ENCODE measurements around the gene SAP30BP.

The SAP30BP gene

GRCh38 chr17:75727391-75727790 is 60.3 kb downstream of the SAP30BP start:
- H3K27ac ChIP-seq (ENCODE audit: low read length): no peak overlapping the region
- H3K4me1 ChIP-seq (ENCODE audit: insufficient read depth, low read length): no peaks in the 10 kb centered on the region
- H3K9ac ChIP-seq (ENCODE audit: low read depth, low read length): no peak overlapping the region
- ATAC-seq (ENCODE audit: insufficient read depth, low read depth) (no peak), DNase-seq (no peak)
- H4K20me1 ChIP-seq (ENCODE audit: insufficient read depth, low read length): 0 out of 2 replicates have a peak, but pooled peaks cover 6% of the 10 kb centered on the region
- H3K36me3 ChIP-seq (ENCODE audit: insufficient read depth, low read length): no peaks in the 10 kb centered on the region
- H3K27me3 ChIP-seq (ENCODE audit: insufficient read depth, low read length, poor library complexity): no peaks in the 10 kb centered on the region
- no peak overlapping the region for H3K4me3 ChIP-seq (ENCODE audit: low read depth in 1 of 2, low read length in 2 of 2)
- H3K4me2 ChIP-seq (ENCODE audit: insufficient read depth, low read length): no peak overlapping the region
- TF ChIP-seq EZH2 (IDR thresholded peaks at IDR 0.05; ENCODE audit: borderline replicate concordance, low read depth, low read length, severe bottlenecking) (no peak), CTCF (IDR thresholded peaks at IDR 0.05; ENCODE audit: borderline replicate concordance, extremely low read depth, low read length, poor library complexity, severe bottlenecking) (no peak)
- H2AFZ ChIP-seq (ENCODE audit: low read depth, low read length): no peak overlapping the region
- no peaks in the 10 kb centered on the region for H3K79me2 ChIP-seq (ENCODE audit: insufficient read depth, low read length)
- H3K9me3 ChIP-seq (ENCODE audit: insufficient read depth, low read length, severe bottlenecking): no peaks in the 10 kb centered on the region

- H3K9me3 ChIP-seq (ENCODE audit: insufficient read depth, low read length, severe bottlenecking): no peaks in the 10 kb centered on the region
- TF ChIP-seq CTCF (IDR thresholded peaks at IDR 0.05; ENCODE audit: borderline replicate concordance, extremely low read depth, low read length, poor library complexity, severe bottlenecking) (no peak), EZH2 (IDR thresholded peaks at IDR 0.05; ENCODE audit: borderline replicate concordance, low read depth, low read length, severe bottlenecking) (no peak)
- H3K4me3 ChIP-seq (ENCODE audit: low read depth in 1 of 2, low read length in 2 of 2): no peak overlapping the region
- 0 out of 2 replicates have a peak, but pooled peaks cover 1% of the 10 kb centered on the region for H4K20me1 ChIP-seq (ENCODE audit: insufficient read depth, low read length)
- no peaks in the 10 kb centered on the region for H3K79me2 ChIP-seq (ENCODE audit: insufficient read depth, low read length)
- no peak for ATAC-seq (ENCODE audit: insufficient read depth, low read depth)
- no peaks in the 10 kb centered on the region for H3K36me3 ChIP-seq (ENCODE audit: insufficient read depth, low read length)
- H2AFZ ChIP-seq (ENCODE audit: low read depth, low read length): no peak overlapping the region
- no peak for DNase-seq
- H3K27ac ChIP-seq (ENCODE audit: low read length): no peak overlapping the region
- H3K27me3 ChIP-seq (ENCODE audit: insufficient read depth, low read length, poor library complexity): no peaks in the 10 kb centered on the region
- no peak overlapping the region for H3K9ac ChIP-seq (ENCODE audit: low read depth, low read length)
- H3K4me2 ChIP-seq (ENCODE audit: insufficient read depth, low read length): no peak overlapping the region
- no peaks in the 10 kb centered on the region for H3K4me1 ChIP-seq (ENCODE audit: insufficient read depth, low read length)
Measured at GRCh38 chr17:75729351-75729750, 62.2 kb downstream of the SAP30BP start.

- Histone ChIP-seq H3K4me2 (ENCODE audit: insufficient read depth, low read length) (no peak overlapping the region), H3K27me3 (ENCODE audit: insufficient read depth, low read length, poor library complexity) (no peaks in the 10 kb centered on the region), H2AFZ (ENCODE audit: low read depth, low read length) (no peak overlapping the region), H3K9ac (ENCODE audit: low read depth, low read length) (no peak overlapping the region), H3K4me1 (ENCODE audit: insufficient read depth, low read length) (peaks cover 5% of the 10 kb centered on the region; the same call in 1 of the 2 replicates), H4K20me1 (ENCODE audit: insufficient read depth, low read length) (no peaks in the 10 kb centered on the region), H3K36me3 (ENCODE audit: insufficient read depth, low read length) (no peaks in the 10 kb centered on the region), H3K9me3 (ENCODE audit: insufficient read depth, low read length, severe bottlenecking) (no peaks in the 10 kb centered on the region), H3K79me2 (ENCODE audit: insufficient read depth, low read length) (no peaks in the 10 kb centered on the region), H3K27ac (ENCODE audit: low read length) (no peak overlapping the region), H3K4me3 (ENCODE audit: low read depth in 1 of 2, low read length in 2 of 2) (no peak overlapping the region)
- no peak for DNase-seq
- no peak for ATAC-seq (ENCODE audit: insufficient read depth, low read depth)
- TF ChIP-seq CTCF (IDR thresholded peaks at IDR 0.05; ENCODE audit: borderline replicate concordance, extremely low read depth, low read length, poor library complexity, severe bottlenecking) (no peak), EZH2 (IDR thresholded peaks at IDR 0.05; ENCODE audit: borderline replicate concordance, low read depth, low read length, severe bottlenecking) (no peak)
Measured at GRCh38 chr17:75730065-75730464, 62.9 kb downstream of the SAP30BP start.
